GM21381 (cell line): ENCODE results near the gene GOLGA8S.
"Not testable (repeated sequence)": the region's sequence is repeated elsewhere in the genome, so short reads cannot be mapped to it uniquely, and the experiment has no call there.

Experiments
- ATAC-seq: cut with Tn5 transposase; IDR thresholded peaks from one replicate; pipeline ENCODE4 v1.9.1; 2021; ENCODE audit warnings: mild to moderate bottlenecking, moderate library complexity; ENCODE audit not compliant: unreplicated experiment

GOLGA8S gene

DNA sequence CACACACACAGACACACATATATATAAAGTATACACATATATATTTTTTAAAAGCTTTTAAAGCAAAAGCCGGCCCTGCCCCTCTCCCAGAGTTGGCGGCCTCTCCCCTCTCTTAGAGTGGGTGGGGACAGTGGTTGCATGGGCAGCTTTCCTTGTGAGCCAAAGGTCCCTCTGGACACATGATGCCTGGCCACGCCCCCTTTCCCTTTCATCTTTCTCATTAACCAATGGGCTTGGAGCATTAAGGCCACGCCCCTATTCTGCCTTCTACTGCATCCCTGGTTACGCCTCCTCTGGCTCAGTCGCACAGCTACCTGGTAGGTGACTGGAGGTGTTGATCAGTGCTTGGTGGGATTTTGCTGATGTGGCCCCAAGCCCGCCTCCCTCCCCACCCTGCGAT lies at the start of gene GOLGA8S:
GOLGA8S (plus strand) TSS at position 301 of the 400 bp plus-strand sequence; CDS start at position 363, 62 bp downstream.
- ATAC-seq, result not testable (repeated sequence)

- ATAC-seq, result not testable (repeated sequence)
These were observed 49.7 kb upstream of the GOLGA8S start for GRCh38 chr15:23304805-23305204.

DNA sequence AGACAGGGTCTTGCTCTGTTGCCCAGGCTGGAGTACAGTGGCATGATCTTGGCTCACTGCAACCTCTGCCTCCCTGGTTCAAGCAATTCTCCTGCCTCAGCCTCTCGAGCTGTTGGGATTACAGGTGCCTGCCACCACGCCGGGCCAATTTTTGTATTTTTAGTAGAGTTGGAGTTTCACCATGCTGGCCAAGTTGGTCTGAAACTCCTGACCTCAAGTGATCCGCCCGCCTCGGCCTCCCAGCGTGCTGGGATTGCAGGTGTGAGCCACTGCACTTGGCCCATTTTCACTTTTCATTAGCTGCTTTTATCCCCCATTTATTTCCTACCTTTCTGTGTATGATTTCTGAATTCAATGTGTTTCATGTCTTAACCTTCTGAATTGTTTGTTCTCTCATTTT lies 48.6 kb upstream of the GOLGA8S start:
- ATAC-seq, result not testable (repeated sequence)

- not testable (repeated sequence) for ATAC-seq
These were observed 43.3 kb upstream of the GOLGA8S start for GRCh38 chr15:23311233-23311632.

GRCh38 chr15:23334096-23334495 lies 20.5 kb upstream of the GOLGA8S start, which contains the start of gene GOLGA6L26:
Gene GOLGA6L26, minus strand, starts transcription at chr15:23334196. Its CDS starts 61 bp downstream, at chr15:23334135.
- ATAC-seq, result not testable (repeated sequence)

DNA sequence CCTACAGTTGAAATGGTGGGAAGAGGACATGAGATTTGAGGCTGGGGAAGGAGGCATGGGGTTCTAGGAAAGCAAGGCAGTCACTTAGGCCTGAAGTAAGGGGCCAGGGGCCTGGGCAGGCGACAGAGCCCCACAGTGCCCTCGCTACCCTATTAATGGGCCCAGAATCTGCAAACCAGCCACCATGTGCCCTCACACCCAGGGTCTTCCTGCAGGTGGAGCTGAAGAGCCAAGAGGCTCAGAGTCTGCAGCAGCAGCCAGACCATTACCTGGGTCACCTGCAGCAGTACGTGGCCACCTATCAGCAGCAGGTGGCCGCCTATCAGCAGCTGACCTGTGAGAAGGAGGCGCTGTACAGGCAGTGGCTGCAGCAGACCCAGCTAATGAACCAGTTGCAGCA lies 8.1 kb downstream of the GOLGA8S start:
- ATAC-seq, result not testable (repeated sequence)

- not testable (repeated sequence) for ATAC-seq
These were observed 9.7 kb downstream of the GOLGA8S start for GRCh38 chr15:23364261-23364660.

DNA sequence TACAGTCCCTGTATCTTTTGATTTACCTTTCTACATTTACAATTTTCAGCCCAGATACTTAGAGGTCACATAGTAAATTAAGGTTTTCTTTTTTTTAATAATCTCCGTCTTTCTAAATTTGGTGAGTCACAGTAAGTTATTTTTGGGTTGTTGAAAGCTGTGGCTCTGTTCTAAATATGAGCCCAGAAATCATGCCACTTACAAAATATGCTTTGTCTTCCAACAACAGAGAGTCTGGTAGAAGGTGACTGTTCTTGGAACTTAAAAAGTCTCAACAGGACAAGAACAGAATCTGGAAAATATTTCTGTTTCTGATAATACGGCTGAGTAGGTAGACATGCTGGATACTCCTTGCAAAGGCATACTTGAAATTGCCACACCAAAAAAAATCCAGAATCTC lies 16.0 kb downstream of the GOLGA8S start:
- no peak for ATAC-seq

GRCh38 chr15:23371134-23371533 lies 16.6 kb downstream of the GOLGA8S start:
- not testable (repeated sequence) for ATAC-seq

GRCh38 chr15:23371868-23372267 lies 17.3 kb downstream of the GOLGA8S start:
- not testable (repeated sequence) for ATAC-seq

GRCh38 chr15:23372284-23372683 lies 17.7 kb downstream of the GOLGA8S start:
- ATAC-seq, result no peak

GRCh38 chr15:23372891-23373600 lies 18.5 kb downstream of the GOLGA8S start:
- ATAC-seq, result not testable (repeated sequence)

GRCh38 chr15:23374226-23374625 lies 19.7 kb downstream of the GOLGA8S start:
- ATAC-seq, result not testable (repeated sequence)

- ATAC-seq, result not testable (repeated sequence)
These were observed 24.4 kb downstream of the GOLGA8S start for GRCh38 chr15:23378946-23379345.

DNA sequence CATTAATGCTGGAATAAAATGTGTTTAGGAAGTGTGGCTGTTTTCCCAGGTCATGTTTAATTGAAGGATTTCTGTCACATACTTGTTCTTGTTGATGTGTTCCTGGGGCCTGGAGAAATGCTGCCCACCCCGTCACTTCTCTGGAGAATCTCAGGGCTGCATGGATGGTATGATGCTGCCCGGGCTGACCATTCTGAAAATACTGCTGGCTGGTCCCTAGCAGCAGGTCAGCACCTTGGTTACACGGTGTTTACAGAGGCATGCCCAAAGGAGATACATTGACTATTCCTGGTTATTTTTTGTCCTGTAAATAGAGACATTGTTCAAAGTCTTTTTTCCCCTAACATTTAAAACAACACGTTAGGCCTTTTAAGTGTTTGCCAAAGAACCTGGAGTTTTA lies 26.2 kb downstream of the GOLGA8S start:
- ATAC-seq, result not testable (repeated sequence)

DNA sequence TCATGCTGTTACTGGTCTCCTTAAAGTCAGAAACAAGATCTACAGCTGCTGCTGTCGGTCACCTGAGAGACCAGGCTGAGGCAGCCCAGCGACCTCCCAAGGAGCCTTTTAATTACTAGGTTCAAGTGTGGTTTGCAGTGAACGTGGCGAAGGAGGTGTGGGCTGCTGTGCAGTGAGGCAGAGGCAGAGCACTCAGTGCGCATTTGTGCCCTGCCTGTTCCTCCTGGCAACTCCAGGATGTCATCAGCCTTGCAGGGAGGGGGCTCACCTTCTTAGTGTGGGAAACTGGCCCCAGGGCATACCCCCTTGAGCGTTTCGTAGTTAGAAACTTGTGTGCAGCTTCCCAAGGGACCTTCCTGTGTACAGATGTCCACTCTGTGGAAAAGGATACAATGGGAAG lies 26.6 kb downstream of the GOLGA8S start:
- ATAC-seq, result not testable (repeated sequence)

DNA sequence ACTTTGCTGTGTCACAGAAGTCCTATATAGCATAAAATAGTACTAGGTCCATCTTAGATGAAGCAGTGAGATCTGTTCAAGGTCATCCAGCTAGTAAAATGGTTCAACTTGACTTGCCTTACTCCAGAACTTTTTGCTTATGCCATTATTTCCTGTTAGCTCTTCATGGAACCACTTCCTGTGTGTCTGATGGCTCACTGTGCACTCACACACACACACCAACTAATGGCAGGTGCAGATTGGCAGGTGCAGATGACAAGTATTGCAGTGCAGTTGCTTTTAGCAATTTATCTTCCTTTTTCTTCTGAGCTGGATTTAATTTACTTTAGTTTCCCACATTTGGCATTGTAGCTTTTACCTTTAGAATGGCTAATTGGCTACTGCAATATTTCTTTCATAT lies 29.8 kb downstream of the GOLGA8S start:
- no peak for ATAC-seq

DNA sequence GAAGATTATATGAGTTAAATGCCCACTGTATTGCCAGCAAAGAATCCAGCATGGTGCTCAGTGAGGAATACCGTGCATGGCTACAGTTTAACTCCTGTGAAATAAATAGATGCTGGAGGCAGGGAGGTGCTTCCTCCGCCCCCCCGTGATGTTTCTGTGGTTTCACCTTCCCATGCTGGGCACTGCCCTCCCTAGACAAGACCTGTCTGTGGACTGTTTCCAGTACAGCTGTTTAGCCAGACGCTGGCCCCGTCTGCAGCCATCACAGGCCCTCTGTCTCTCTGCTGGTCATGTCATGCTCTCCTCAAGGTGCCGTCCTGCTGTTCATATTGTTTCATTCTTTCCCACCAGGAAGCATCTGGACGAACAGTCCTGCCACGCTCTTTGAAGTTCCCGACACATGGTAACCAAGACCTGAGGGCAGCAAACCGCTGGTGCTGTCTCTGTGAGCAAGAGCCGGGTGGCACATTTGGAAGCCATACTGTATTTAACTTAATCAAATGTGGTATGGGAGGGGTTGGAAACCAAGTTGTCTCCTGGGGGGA lies 31.4 kb downstream of the GOLGA8S start:
- ATAC-seq, result no peak

DNA sequence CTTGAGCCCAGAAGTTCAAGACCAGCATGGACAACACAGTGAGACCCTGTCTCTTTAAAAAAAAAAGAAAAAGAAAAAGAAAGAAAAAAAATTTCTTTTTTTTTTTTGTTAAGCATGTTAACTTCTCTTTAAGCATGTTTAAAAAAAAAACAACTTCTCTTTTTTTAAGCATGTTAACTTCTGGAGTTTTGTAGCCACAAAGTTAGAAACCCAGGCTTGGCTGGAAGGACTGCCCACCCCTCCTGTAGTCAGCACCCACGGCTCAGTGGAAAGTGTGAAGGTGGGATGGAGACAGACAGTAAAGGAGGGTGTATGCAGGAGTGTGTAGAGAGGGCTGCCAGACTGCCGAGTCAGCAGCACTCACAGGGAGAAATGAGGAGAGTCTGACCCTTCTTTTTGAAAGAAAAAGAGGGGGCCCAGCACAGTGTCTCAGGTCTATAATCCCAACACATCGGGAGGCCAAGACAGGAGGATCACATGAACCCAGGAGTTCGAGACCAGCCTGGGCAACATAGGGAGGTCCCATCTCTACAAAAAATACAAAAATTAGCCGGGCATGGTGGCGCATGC lies 33.2 kb downstream of the GOLGA8S start:
- no peak for ATAC-seq

GRCh38 chr15:23395030-23395692 lies 40.6 kb downstream of the GOLGA8S start:
- no peak for ATAC-seq

DNA sequence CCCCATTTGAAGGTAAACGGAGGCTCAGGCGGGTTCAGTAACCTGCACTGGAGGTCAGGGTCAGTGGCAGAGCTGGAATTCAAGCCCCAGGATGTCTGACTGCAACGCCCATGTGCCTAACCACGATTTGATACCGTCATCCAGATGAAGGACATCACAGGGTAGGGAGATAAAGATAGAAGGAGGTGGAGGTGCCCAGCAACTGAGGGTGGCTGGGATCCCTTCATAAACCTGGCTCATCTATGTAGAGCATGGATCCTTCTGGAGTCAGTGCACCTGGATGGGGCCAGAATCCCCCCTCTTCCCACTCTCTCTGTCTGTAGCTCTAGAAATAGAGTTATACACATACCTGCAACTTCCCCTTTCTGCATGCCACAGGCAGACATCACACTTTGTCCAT lies 41.3 kb downstream of the GOLGA8S start:
- no peak for ATAC-seq
